ENCODE data around the gene PRR14. TPM values are rescaled to one million over a fixed set of nuclear protein-coding genes. Genes with fewer than 3 reads are reported as not detected.

PRR14 gene
- total RNA-seq, 1 donor from 2014 or later = 77.9 TPM

GRCh38 chr16:30637944-30638343, 12.8 kb upstream of the PRR14 start:
- ChIA-PET CTCF (interaction anchor here (0.6 to 1.1 kb wide), 2 partner anchors 56 to 111 kb away, joined by 3 to 4 read pairs; no protein-coding TSS in a partner anchor), POLR2A (interaction anchor here (0.6 to 6.1 kb wide), 4 partner anchors 21 to 208 kb away, joined by 3 to 65 read pairs (median 4); partner anchors contain the start of genes DCTPP1, FBRS and ZNF688)
- DNase-seq (no peak), ATAC-seq (ENCODE audit: low read depth) (no peak)
- no peak overlapping the region for H3K27ac Mint-ChIP-seq
- no peak overlapping the region for H3K4me3 Mint-ChIP-seq
- intact Hi-C loops (cut with micrococcal nuclease) = no loop called here
- TF ChIP-seq CTCF (IDR thresholded peaks at IDR 0.05) = no peak
- no peaks in the 10 kb centered on the region for H3K27me3 Mint-ChIP-seq
- H3K9me3 Mint-ChIP-seq = no peaks in the 10 kb centered on the region
- H3K4me1 Mint-ChIP-seq = peaks cover 21% of the 10 kb centered on the region
- H3K36me3 Mint-ChIP-seq (ENCODE audit: low read depth) = peaks cover 5% of the 10 kb centered on the region

GRCh38 chr16:30641378-30641982, 9.3 kb upstream of the PRR14 start:
- no peak for ATAC-seq (ENCODE audit: low read depth)

GRCh38 chr16:30644334-30644830, 6.4 kb upstream of the PRR14 start:
- H3K27ac Mint-ChIP-seq = no peak overlapping the region
- ChIA-PET POLR2A (interaction anchor here (0.6 to 0.7 kb wide), 3 partner anchors 12 to 241 kb away, joined by 3 to 7 read pairs (median 5); no protein-coding TSS in a partner anchor), CTCF (interaction anchor here (1.1 kb wide), 1 partner anchor 16 kb away, joined by 4 read pairs; no protein-coding TSS in a partner anchor)
- H3K9me3 Mint-ChIP-seq = no peaks in the 10 kb centered on the region
- ATAC-seq (ENCODE audit: low read depth) = no peak
- no peak for DNase-seq
- H3K4me3 Mint-ChIP-seq = no peak overlapping the region
- H3K27me3 Mint-ChIP-seq = no peaks in the 10 kb centered on the region
- intact Hi-C loops (cut with micrococcal nuclease) = no loop called here
- no peaks in the 10 kb centered on the region for H3K4me1 Mint-ChIP-seq
- H3K36me3 Mint-ChIP-seq (ENCODE audit: low read depth) = no peaks in the 10 kb centered on the region
- TF ChIP-seq CTCF (IDR thresholded peaks at IDR 0.05) = no peak

More at GRCh38 chr16:30641378-30641982, 9.3 kb upstream of the PRR14 start:
- no peaks in the 10 kb centered on the region for H3K27me3 Mint-ChIP-seq
- TF ChIP-seq CTCF (IDR thresholded peaks at IDR 0.05) = no peak
- no peaks in the 10 kb centered on the region for H3K36me3 Mint-ChIP-seq (ENCODE audit: low read depth)
- ChIA-PET CTCF (no interaction called here), POLR2A (interaction anchor here (0.5 to 0.6 kb wide), 2 partner anchors 32 to 101 kb away, joined by 3 to 4 read pairs; no protein-coding TSS in a partner anchor)
- H3K4me3 Mint-ChIP-seq = no peak overlapping the region
- DNase-seq = no peak
- intact Hi-C loops (cut with micrococcal nuclease) = no loop called here
- no peaks in the 10 kb centered on the region for H3K9me3 Mint-ChIP-seq
- no peak overlapping the region for H3K27ac Mint-ChIP-seq
- peaks cover 2% of the 10 kb centered on the region for H3K4me1 Mint-ChIP-seq

GRCh38 chr16:30645727-30646126, 5.0 kb upstream of the PRR14 start:
- ATAC-seq (ENCODE audit: low read depth) (no peak), DNase-seq (no peak)
- intact Hi-C loops (cut with micrococcal nuclease) = no loop called here
- H3K4me1 Mint-ChIP-seq = peaks cover 9% of the 10 kb centered on the region
- no peak overlapping the region for H3K27ac Mint-ChIP-seq
- H3K36me3 Mint-ChIP-seq (ENCODE audit: low read depth) = peaks cover 4% of the 10 kb centered on the region
- H3K27me3 Mint-ChIP-seq = no peaks in the 10 kb centered on the region
- CTCF ChIA-PET = no interaction called here
- H3K4me3 Mint-ChIP-seq = no peak overlapping the region
- no peak for TF ChIP-seq CTCF (IDR thresholded peaks at IDR 0.05)
- POLR2A ChIA-PET = interaction anchor here (0.7 kb wide), 1 partner anchor 224 kb away, joined by 5 read pairs; no protein-coding TSS in a partner anchor
- H3K9me3 Mint-ChIP-seq = no peaks in the 10 kb centered on the region

GRCh38 chr16:30647274-30647571, 3.5 kb upstream of the PRR14 start:
- intact Hi-C loops (cut with micrococcal nuclease) = no loop called here
- Mint-ChIP-seq H3K9me3 (no peaks in the 10 kb centered on the region), H3K4me3 (no peak overlapping the region), H3K36me3 (ENCODE audit: low read depth) (peaks cover 9% of the 10 kb centered on the region), H3K27me3 (no peaks in the 10 kb centered on the region), H3K4me1 (peaks cover 18% of the 10 kb centered on the region), H3K27ac (no peak overlapping the region)
- CTCF ChIA-PET = no interaction called here
- POLR2A ChIA-PET = interaction anchor here (0.6 kb wide), 1 partner anchor 39 kb away, joined by 3 read pairs; no protein-coding TSS in a partner anchor
- DNase-seq = no peak
- TF ChIP-seq CTCF (IDR thresholded peaks at IDR 0.05) = no peak
- ATAC-seq (ENCODE audit: low read depth) = no peak
